Gastrocnemius medialis (tissue), 4 donors: Measurements from ENCODE around the gene TCEAL3. TPM values are rescaled to one million over a fixed set of nuclear protein-coding genes. Genes with fewer than 3 reads are reported as not detected.

Experiments used
- ATAC-seq, 2 donors: fragments of 150-250 bp; one replicate each; pipeline ENCODE4 v1.9.1; 2016
- DNase-seq, 2 donors: peaks; one replicate each; pipeline ENCODE4 v3.0.0-alpha.2; 2019
- H3K27ac ChIP-seq, 4 donors: fragments of 200-600 bp; sonication (generic); 1 replicate in 1 of 4; 2 replicates in 3 of 4; pipeline ENCODE4 v1.5.1; 2016 to 2018; ENCODE audit warnings: mild to moderate bottlenecking in 2 of 4, moderate library complexity in 1 of 4
- H3K27me3 ChIP-seq, 3 donors: fragments of 200-600 bp; sonication (generic) in 2 of 3; 1 replicate in 1 of 3; 2 replicates in 2 of 3; pipeline versions ENCODE4 v1.5.1 to v1.6.0; 2016 to 2019; ENCODE audit warnings: mild to moderate bottlenecking in 1 of 3, moderate library complexity in 1 of 3
- H3K36me3 ChIP-seq, 2 donors: fragments of 200-600 bp; sonication (generic) in 1 of 2; one replicate each; pipeline ENCODE4 v1.5.1; 2017 to 2018
- H3K4me1 ChIP-seq, 2 donors: fragments of 200-600 bp; sonication (generic) in 1 of 2; one replicate each; pipeline ENCODE4 v1.5.1; 2016 to 2017; ENCODE audit warnings: mild to moderate bottlenecking in 2 of 2
- H3K4me3 ChIP-seq, 4 donors: fragments of 200-600 bp; sonication (generic) in 3 of 4; 1 replicate in 1 of 4; 2 replicates in 3 of 4; pipeline ENCODE4 v1.5.1; 2016 to 2019; ENCODE audit warnings: mild to moderate bottlenecking in 2 of 4
- H3K9me3 ChIP-seq, 3 donors: fragments of 200-600 bp; sonication (generic) in 2 of 3; 1 replicate in 1 of 3; 2 replicates in 2 of 3; pipeline ENCODE4 v1.5.1; 2016 to 2019
- POLR2A ChIP-seq, 2 donors: fragments of 450-650 bp; IDR thresholded peaks; one replicate each; pipeline ENCODE4 v1.6.1; 2017; ENCODE audit warnings: antibody characterized with exemption in 2 of 2, mild to moderate bottlenecking in 2 of 2, moderate library complexity in 2 of 2
- in situ Hi-C, 4 donors: fragments of 200-750 bp; cut with MboI; loops; one replicate each; pipeline versions ENCODE4 v1.15.0 to v1.8.0; 2017; ENCODE audit warnings: low sequenced_read_pairs in 4 of 4
- intact Hi-C: fragments of 100-400 bp; cut with DNase I; formaldehyde crosslinking; loops from one replicate; pipeline ENCODE4 v1.15.1; 2023; ENCODE audit warnings: low total_unique reads
- total RNA-seq, 4 donors: library from RNA; depleted of rRNA; stranded (reverse); fragments of >200 nt; gene quantifications; one replicate each; pipeline versions ENCODE4 v1.1.0 to v1.2.3, GENCODE V29; 2016
- TF ChIP-seq, protein P1 (sequence below), 5 experiments: fragments of 450-650 bp in 3 of 5; fragments of 200-600 bp in 2 of 5; sonication (generic) in 2 of 5; IDR thresholded peaks in 4 of 5; conservative IDR thresholded peaks in 1 of 5; 1 replicate in 4 of 5; 2 replicates in 1 of 5; pipeline ENCODE4 v1.5.1; 2016 to 2019; ENCODE audit warnings: antibody characterized with exemption in 5 of 5, mild to moderate bottlenecking in 3 of 5, moderate library complexity in 3 of 5

TCEAL3 gene, protein sequence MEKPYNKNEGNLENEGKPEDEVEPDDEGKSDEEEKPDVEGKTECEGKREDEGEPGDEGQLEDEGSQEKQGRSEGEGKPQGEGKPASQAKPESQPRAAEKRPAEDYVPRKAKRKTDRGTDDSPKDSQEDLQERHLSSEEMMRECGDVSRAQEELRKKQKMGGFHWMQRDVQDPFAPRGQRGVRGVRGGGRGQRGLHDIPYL
- 1 to 10 TPM; 5.0 to 9.2 (median 7.1) TPM for total RNA-seq

DNA sequence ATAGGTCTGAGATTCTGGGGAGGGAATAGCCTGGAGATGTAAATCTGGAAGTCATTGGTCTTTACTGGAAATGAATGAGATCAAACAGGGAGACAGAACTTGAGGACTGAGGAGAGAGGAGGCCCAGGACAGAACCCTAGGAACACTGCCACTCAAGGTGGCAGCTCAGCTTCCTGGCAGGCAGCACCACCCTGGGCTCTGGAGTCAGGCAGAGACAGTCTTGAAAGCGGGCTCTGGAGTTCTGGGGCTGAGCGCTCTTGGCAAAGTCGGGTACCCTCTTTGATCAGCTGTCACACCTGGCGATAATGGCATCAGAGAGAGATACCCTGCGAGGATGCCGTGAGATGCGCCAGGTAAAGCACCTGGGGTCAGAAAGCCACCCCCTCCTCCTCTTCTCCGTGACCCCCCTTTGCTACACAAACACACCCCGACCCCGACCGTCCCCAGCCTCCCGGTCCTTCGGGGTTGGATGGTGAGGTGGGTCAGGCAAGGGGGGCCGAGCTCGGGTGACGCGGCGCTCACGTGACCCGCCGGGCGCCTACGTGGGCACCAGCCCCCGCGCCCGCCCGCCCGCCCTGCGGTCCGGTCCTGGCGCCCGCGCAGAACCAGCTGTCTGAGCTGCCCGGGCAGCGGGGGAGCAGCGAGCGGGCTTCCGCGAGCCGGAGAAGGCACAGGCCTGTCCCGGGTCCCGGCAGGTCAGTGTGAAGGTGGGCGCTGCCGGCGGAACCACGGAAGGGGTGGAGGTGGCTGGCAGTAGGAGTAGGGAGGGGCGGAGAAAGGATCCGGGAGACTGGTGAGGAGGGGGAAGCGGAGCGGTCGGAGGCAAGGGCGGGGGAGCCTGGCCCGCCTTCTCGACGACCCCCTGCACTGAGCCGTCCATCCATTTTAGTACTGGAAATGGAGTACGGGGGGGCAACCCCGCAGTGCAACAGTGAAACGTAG is at the start of gene TCEAL3:
Gene TCEAL3 (plus strand): TSS at position 600 of the 942 bp plus-strand sequence. CDS start 1,102 bp downstream, outside the sequence.
- H3K27ac ChIP-seq, result peak within 1 kb of the TSS; percentile 75 to 82 (median 78)
- no peaks in the 10 kb centered on the region for H3K9me3 ChIP-seq
- DNase-seq (peak in 1 of 2 donors; percentile 25), ATAC-seq (peak; percentile 75 to 83)
- H3K36me3 ChIP-seq, result no peaks in the 10 kb centered on the region
- no peaks in the 10 kb centered on the region for H3K4me1 ChIP-seq
- H3K27me3 ChIP-seq, result peaks cover 0 to 5% (median 0%) of the 10 kb centered on the region in 3 donors
- intact Hi-C loops, result loop anchor here (5.0 kb wide), 1 partner anchor 80 kb away; the partner anchor contains the start of gene MORF4L2
- TF ChIP-seq, protein P1, sequence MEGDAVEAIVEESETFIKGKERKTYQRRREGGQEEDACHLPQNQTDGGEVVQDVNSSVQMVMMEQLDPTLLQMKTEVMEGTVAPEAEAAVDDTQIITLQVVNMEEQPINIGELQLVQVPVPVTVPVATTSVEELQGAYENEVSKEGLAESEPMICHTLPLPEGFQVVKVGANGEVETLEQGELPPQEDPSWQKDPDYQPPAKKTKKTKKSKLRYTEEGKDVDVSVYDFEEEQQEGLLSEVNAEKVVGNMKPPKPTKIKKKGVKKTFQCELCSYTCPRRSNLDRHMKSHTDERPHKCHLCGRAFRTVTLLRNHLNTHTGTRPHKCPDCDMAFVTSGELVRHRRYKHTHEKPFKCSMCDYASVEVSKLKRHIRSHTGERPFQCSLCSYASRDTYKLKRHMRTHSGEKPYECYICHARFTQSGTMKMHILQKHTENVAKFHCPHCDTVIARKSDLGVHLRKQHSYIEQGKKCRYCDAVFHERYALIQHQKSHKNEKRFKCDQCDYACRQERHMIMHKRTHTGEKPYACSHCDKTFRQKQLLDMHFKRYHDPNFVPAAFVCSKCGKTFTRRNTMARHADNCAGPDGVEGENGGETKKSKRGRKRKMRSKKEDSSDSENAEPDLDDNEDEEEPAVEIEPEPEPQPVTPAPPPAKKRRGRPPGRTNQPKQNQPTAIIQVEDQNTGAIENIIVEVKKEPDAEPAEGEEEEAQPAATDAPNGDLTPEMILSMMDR (IDR thresholded peaks at IDR 0.05 in 4 of 5, conservative IDR thresholded peaks at IDR 0.05 in 1 of 5), result no peak
- TF ChIP-seq POLR2A (IDR thresholded peaks at IDR 0.05), result peak; percentile 26 to 35
- peak within 1 kb of the TSS; percentile 61 to 67 (median 62) for H3K4me3 ChIP-seq
- in situ Hi-C loops, result no loop called here

DNA sequence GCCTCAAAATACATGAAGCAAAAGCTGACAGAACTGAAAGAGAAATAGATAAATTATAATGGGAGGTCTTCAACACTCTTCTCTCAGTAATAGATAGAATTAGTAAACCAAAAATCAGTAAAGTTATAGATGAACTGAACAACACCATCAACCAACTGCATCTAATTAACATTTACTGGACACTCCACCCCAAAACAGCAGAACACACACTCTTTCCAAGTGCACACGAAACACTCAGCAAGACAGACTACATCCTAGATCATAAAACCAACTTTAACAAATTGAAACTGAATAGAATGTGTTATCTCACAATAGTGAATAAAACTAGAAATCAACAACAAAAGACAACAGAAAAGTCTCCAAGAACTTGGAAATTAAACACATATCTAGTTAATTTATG is 47.5 kb upstream of the TCEAL3 start:
- no peak for ATAC-seq

DNA sequence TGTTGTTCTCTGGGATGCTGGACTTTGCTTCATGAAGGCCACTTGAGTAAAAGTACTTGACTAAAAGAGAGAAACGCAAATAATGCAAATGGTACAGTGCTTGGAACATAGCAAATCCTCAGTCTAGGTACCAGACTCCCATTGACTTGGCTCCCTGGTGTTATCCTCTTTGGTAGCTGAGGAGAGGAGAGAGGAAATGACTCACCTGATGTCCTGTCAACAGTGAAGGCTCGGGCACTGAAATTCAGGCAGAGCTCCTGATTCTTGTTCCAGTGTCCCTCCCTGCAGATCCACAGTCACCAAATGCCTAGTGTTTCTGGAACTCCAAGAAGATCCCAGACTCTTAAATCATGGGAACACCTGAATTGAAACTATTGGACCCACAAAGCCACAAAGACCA is 45.0 kb upstream of the TCEAL3 start:
- Histone ChIP-seq H3K4me3 (no peak overlapping the region), H3K36me3 (no peaks in the 10 kb centered on the region), H3K9me3 (no peaks in the 10 kb centered on the region), H3K4me1 (no peaks in the 10 kb centered on the region), H3K27ac (no peak overlapping the region), H3K27me3 (peaks cover 0 to 4% (median 0%) of the 10 kb centered on the region in 3 donors)
- intact Hi-C loops (no loop called here), in situ Hi-C loops (no loop called here)
- no peak for ATAC-seq
- TF ChIP-seq, protein P1 (IDR thresholded peaks at IDR 0.05 in 4 of 5, conservative IDR thresholded peaks at IDR 0.05 in 1 of 5), result no peak
- no peak for TF ChIP-seq POLR2A (IDR thresholded peaks at IDR 0.05)
- DNase-seq, result no peak

More for the DNA sequence above, 47.5 kb upstream of the TCEAL3 start:
- in situ Hi-C loops, result no loop called here
- Histone ChIP-seq H3K9me3 (no peaks in the 10 kb centered on the region), H3K4me3 (no peak overlapping the region), H3K27me3 (peaks cover 0 to 4% (median 0%) of the 10 kb centered on the region in 3 donors), H3K27ac (no peak overlapping the region), H3K4me1 (no peaks in the 10 kb centered on the region), H3K36me3 (no peaks in the 10 kb centered on the region)
- intact Hi-C loops, result no loop called here
- no peak for DNase-seq
- TF ChIP-seq, protein P1 (IDR thresholded peaks at IDR 0.05 in 4 of 5, conservative IDR thresholded peaks at IDR 0.05 in 1 of 5), result no peak
- no peak for TF ChIP-seq POLR2A (IDR thresholded peaks at IDR 0.05)

DNA sequence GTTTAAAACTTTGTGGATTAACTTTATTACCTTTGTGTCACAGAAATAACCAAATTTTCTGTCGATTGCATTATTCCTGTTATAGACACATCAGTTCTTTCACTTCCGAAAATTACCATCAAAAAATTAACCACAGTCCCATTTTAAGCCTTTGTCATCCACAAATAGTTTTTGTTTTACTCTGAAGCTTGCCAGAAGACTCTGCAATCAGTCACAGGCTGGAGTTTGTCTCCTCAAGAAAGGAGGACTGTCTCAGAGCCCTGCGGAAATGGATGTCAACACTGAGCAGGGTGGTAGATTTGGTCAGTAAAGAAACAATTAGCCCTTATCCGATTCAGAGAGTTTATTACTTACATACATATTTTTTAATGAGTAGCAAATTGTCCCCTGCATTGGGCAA is 42.6 kb upstream of the TCEAL3 start:
- Histone ChIP-seq H3K27ac (no peak overlapping the region), H3K4me3 (no peak overlapping the region), H3K27me3 (no peaks in the 10 kb centered on the region), H3K4me1 (no peaks in the 10 kb centered on the region), H3K9me3 (no peaks in the 10 kb centered on the region), H3K36me3 (no peaks in the 10 kb centered on the region)
- in situ Hi-C loops (no loop called here), intact Hi-C loops (no loop called here)
- TF ChIP-seq, protein P1 (IDR thresholded peaks at IDR 0.05 in 4 of 5, conservative IDR thresholded peaks at IDR 0.05 in 1 of 5), result no peak
- TF ChIP-seq POLR2A (IDR thresholded peaks at IDR 0.05), result no peak
- ATAC-seq (no peak), DNase-seq (no peak)
